HCT116 (cell line): ENCODE measurements around the gene PDE8A.
"Not testable (repeated sequence)": the region's sequence is repeated elsewhere in the genome, so short reads cannot be mapped to it uniquely, and the experiment has no call there.

ENCODE experiments used
- EZH2phosphoT487 ChIP-seq: fragments of 200-600 bp; IDR thresholded peaks from 2 replicates; pipeline ENCODE4 v1.6.1; 2018; ENCODE audit warnings: antibody characterized with exemption, borderline replicate concordance
- POLR2A ChIP-seq: IDR thresholded peaks from 2 replicates; pipeline ENCODE4 v1.7.0; 2011; ENCODE audit warnings: borderline replicate concordance; ENCODE audit not compliant: insufficient read depth, insufficient read length; ENCODE audit errors: extremely low read depth
- ZNF274 ChIP-seq: fragments of 200-500 bp; sonication (Bioruptor generic); IDR thresholded peaks from 2 replicates; pipeline ENCODE4 v1.6.1; 2014; ENCODE audit warnings: mild to moderate bottlenecking, low read depth, low read length, inconsistent platforms
- TF ChIP-seq, protein P1 (sequence below), 3 experiments: fragments of 200-600 bp in 1 of 3; sonication (generic) in 1 of 3; IDR thresholded peaks in 2 of 3; conservative IDR thresholded peaks in 1 of 3; 2 replicates each; pipeline ENCODE4 v1.5.1; 2012 to 2017; ENCODE audit warnings: low read depth in 2 of 3, low read length in 2 of 3, antibody characterized with exemption in 1 of 3, borderline replicate concordance in 1 of 3, control low read depth in 1 of 3, mild to moderate bottlenecking in 1 of 3, mixed read lengths in 1 of 3, mixed run types in 1 of 3, moderate library complexity in 1 of 3; ENCODE audit not compliant: insufficient read depth in 1 of 3
- TF ChIP-seq, protein P2 (sequence below): IDR thresholded peaks from 2 replicates; pipeline ENCODE4 v1.6.1; 2012

DNA sequence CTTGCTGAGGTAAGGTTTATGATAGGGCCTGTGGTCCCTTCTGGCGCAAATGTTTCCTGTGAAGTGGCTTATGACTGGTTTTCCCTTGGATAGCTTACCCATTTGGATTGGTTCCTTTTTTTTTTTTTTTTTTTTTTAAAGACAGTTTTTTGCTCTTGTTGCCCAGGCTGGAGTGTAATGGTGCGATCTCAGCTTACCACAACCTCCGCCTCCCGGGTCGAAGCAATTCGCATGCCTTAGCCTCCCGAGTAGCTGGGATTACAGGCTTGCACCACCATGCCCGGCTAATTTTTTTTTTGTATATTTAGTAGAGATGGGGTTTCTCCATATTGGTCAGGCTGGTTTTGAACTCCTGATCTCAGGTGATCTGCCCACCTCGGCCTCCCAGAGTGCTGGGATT lies 5.7 kb downstream of the PDE8A start:
- TF ChIP-seq, protein P1, sequence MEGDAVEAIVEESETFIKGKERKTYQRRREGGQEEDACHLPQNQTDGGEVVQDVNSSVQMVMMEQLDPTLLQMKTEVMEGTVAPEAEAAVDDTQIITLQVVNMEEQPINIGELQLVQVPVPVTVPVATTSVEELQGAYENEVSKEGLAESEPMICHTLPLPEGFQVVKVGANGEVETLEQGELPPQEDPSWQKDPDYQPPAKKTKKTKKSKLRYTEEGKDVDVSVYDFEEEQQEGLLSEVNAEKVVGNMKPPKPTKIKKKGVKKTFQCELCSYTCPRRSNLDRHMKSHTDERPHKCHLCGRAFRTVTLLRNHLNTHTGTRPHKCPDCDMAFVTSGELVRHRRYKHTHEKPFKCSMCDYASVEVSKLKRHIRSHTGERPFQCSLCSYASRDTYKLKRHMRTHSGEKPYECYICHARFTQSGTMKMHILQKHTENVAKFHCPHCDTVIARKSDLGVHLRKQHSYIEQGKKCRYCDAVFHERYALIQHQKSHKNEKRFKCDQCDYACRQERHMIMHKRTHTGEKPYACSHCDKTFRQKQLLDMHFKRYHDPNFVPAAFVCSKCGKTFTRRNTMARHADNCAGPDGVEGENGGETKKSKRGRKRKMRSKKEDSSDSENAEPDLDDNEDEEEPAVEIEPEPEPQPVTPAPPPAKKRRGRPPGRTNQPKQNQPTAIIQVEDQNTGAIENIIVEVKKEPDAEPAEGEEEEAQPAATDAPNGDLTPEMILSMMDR (IDR thresholded peaks at IDR 0.05 in 2 of 3, conservative IDR thresholded peaks at IDR 0.05 in 1 of 3; ENCODE audit: borderline replicate concordance in 1 of 3, insufficient read depth in 1 of 3, low read depth in 2 of 3, low read length in 2 of 3) = not testable (repeated sequence)
- TF ChIP-seq, protein P2, sequence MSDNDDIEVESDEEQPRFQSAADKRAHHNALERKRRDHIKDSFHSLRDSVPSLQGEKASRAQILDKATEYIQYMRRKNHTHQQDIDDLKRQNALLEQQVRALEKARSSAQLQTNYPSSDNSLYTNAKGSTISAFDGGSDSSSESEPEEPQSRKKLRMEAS = not testable (repeated sequence)
- not testable (repeated sequence) for TF ChIP-seq POLR2A, EZH2phosphoT487, ZNF274
